Adrenal gland (tissue), 12 donors: Measurements from ENCODE around the gene CLC. TPM values are rescaled to one million over a fixed set of nuclear protein-coding genes. Genes with fewer than 3 reads are reported as not detected.

Source experiments
- DNase-seq, 7 donors: peaks; one replicate each; pipeline ENCODE4 v3.0.0-alpha.2; 2019 to 2020
- H3K27ac ChIP-seq, 5 donors: fragments of 200-600 bp; sonication (generic) in 4 of 5; 1 replicate in 3 of 5; 2 replicates in 2 of 5; pipeline versions ENCODE4 v1.5.1 to v1.8.0; 2016 to 2020; ENCODE audit warnings: mild to moderate bottlenecking in 1 of 5
- H3K27me3 ChIP-seq: fragments of 200-600 bp; 2 replicates; pipeline ENCODE4 v1.8.0; 2021
- H3K36me3 ChIP-seq, 2 donors: fragments of 200-600 bp; replicated peaks in 1 of 2; 1 replicate in 1 of 2; 2 replicates in 1 of 2; pipeline versions ENCODE4 v1.5.1 to v1.8.0; 2018 to 2022
- H3K4me1 ChIP-seq, 2 donors: fragments of 200-600 bp; replicated peaks in 1 of 2; 1 replicate in 1 of 2; 2 replicates in 1 of 2; pipeline versions ENCODE4 v1.5.1 to v1.8.0; 2018 to 2021
- H3K4me3 ChIP-seq, 4 donors: fragments of 200-600 bp; sonication (generic) in 3 of 4; one replicate each; pipeline ENCODE4 v1.5.1; 2016 to 2018
- H3K9me3 ChIP-seq, 3 donors: fragments of 200-600 bp; sonication (generic) in 1 of 3; replicated peaks in 1 of 3; 1 replicate in 2 of 3; 2 replicates in 1 of 3; pipeline versions ENCODE4 v1.5.1 to v1.8.0; 2016 to 2021
- POLR2A ChIP-seq, 2 donors: fragments of 450-650 bp; IDR thresholded peaks; one replicate each; pipeline ENCODE4 v1.6.1; 2017; ENCODE audit warnings: antibody characterized with exemption in 2 of 2, mild to moderate bottlenecking in 2 of 2, moderate library complexity in 1 of 2
- WGBS, 4 donors: extraction: QIAGEN DNeasy Blood & Tissue Kit in 2 of 4; methylation state at CpG; one replicate each; pipeline versions ENCODE4 v1.1.5 to v1.1.7; 2013 to 2017; 5-methylcytosine and 5-hydroxymethylcytosine counted together
- intact Hi-C, 2 donors: fragments of 100-400 bp; cut with DNase I; formaldehyde crosslinking; loops; one replicate each; pipeline versions ENCODE4 v1.14.1 to v1.15.0; 2022 to 2023
- polyA plus RNA-seq, 3 donors: library from polyadenylated mRNA; stranded (reverse); fragments of 200-250 nt in 2 of 3; fragments of 350-450 nt in 1 of 3; fragmentation: Illumina TruSeq in 1 of 3; extraction: RNeasy Lipid Tissue Mini Kit (QIAGEN cat#74804) in 1 of 3; gene quantifications; one replicate each; pipeline ENCODE4 v1.2.3, GENCODE V29; 2013 to 2014
- total RNA-seq, 9 donors: library from RNA; depleted of rRNA in 4 of 9; stranded (reverse); fragments of >200 nt in 4 of 9; fragments of 120-200 nt in 1 of 9; fragmentation: NEBNext Ultra II Directional in 1 of 9; extraction: Animal tissue kit (Norgen Biotek cat#: 25700) in 1 of 9; gene quantifications; one replicate each; pipeline versions ENCODE4 v1.1.0 to v1.2.4, GENCODE V29; 2013 to 2023
- TF ChIP-seq, protein P1 (sequence below), 6 experiments: fragments of 450-650 bp in 4 of 6; fragments of 200-600 bp in 2 of 6; sonication (generic) in 1 of 6; IDR thresholded peaks; 1 replicate in 5 of 6; 2 replicates in 1 of 6; pipeline versions ENCODE4 v1.5.1 to v1.8.0; 2016 to 2021; ENCODE audit warnings: antibody characterized with exemption in 6 of 6, mild to moderate bottlenecking in 2 of 6, moderate library complexity in 1 of 6
- donor health status: healthy with polysubstance abuse.
- donor health status: Bipolar disorder and iron deficiency.
- donor health status: DM: yes; HTN: yes; CAD: no.
- donor health status: DM: no; HTN: no; CAD: no.
- donor health status: DM: no; HTN: no; CAD: no.
- donor health status: DM: yes; HTN: yes; CAD: no.

The CLC gene
- total and polyA plus RNA-seq, 12 donors, result 0.66 to 3.7 TPM; not detected in 10

DNA sequence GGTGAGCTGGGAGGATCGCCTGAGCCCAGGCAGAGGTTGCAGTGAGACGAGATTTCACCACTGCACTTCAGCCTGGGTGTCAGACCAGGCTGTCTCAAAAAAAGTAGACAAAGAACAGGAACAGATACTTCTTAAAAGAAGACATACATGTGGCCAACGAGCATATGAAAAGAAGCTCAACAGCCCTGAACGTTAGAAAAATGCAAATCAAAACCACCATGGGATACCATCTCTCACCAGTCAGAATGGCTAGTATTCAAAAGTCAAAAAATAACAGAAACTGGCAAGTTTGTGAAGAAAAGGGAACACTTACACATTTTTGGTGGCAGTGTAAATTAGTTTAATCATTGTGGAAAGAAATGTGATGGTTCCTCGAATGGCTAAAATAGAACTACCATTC is 36.5 kb downstream of the CLC start:
- H3K27me3 ChIP-seq, result peaks cover 10% of the 10 kb centered on the region
- 58 to 65% (median 59%) methylated on average over 5 of the region's 5 CpGs for WGBS, 4 donors
- no peak for DNase-seq
- intact Hi-C loops, result no loop called here
- no peaks in the 10 kb centered on the region for H3K9me3 ChIP-seq
- no peak overlapping the region for H3K27ac ChIP-seq
- no peak overlapping the region for H3K4me3 ChIP-seq
- no peaks in the 10 kb centered on the region for H3K36me3 ChIP-seq
- TF ChIP-seq, protein P1, sequence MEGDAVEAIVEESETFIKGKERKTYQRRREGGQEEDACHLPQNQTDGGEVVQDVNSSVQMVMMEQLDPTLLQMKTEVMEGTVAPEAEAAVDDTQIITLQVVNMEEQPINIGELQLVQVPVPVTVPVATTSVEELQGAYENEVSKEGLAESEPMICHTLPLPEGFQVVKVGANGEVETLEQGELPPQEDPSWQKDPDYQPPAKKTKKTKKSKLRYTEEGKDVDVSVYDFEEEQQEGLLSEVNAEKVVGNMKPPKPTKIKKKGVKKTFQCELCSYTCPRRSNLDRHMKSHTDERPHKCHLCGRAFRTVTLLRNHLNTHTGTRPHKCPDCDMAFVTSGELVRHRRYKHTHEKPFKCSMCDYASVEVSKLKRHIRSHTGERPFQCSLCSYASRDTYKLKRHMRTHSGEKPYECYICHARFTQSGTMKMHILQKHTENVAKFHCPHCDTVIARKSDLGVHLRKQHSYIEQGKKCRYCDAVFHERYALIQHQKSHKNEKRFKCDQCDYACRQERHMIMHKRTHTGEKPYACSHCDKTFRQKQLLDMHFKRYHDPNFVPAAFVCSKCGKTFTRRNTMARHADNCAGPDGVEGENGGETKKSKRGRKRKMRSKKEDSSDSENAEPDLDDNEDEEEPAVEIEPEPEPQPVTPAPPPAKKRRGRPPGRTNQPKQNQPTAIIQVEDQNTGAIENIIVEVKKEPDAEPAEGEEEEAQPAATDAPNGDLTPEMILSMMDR (IDR thresholded peaks at IDR 0.05), result no peak
- no peaks in the 10 kb centered on the region for H3K4me1 ChIP-seq

DNA sequence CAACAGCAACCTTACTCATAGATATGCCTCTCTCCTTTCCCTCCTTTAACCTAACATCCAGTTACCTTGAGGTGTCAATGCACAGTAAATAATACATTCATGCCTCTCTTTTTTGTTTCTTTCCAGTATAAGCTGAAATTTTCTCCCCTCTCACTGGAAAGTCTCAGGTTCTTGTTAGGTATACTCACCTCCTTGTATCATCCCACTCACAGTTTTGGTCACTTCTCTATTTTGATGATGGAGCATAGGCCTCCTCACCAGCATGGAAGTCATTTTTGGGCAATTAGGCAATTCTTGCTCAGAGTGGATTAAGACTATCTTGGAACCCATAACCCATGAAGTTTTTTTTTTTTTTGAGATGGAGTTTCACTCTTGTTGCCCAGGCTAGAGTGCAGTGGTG is 39.3 kb downstream of the CLC start:
- Histone ChIP-seq H3K27me3 (peaks cover 10% of the 10 kb centered on the region), H3K27ac (no peak overlapping the region), H3K9me3 (no peaks in the 10 kb centered on the region), H3K4me3 (no peak overlapping the region), H3K4me1 (no peaks in the 10 kb centered on the region), H3K36me3 (no peaks in the 10 kb centered on the region)
- no peak for DNase-seq
- TF ChIP-seq, protein P1 (IDR thresholded peaks at IDR 0.05), result no peak
- no peak for TF ChIP-seq POLR2A (IDR thresholded peaks at IDR 0.05)
- intact Hi-C loops, result no loop called here

DNA sequence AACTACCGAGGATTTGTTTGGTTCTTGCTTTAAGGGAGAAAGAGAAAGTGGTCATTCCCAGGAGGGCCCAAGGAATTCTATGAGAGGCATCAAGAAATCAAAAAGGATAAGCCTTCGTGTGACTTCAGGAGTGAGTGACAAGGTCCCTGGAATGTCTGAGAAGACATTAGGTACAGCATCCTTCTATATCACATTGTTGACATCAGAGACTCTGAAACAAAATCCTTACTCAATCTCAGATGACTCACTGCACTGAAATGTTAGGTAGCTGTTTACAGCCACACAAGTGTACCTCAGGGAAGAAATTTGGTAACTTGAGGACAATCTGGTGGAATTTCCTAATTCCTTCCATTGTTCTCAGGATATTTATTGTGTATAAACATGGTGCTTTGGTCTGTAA is 41.4 kb downstream of the CLC start:
- H3K4me1 ChIP-seq, result no peaks in the 10 kb centered on the region
- no peak overlapping the region for H3K27ac ChIP-seq
- no peak for DNase-seq
- no peaks in the 10 kb centered on the region for H3K9me3 ChIP-seq
- TF ChIP-seq, protein P1 (IDR thresholded peaks at IDR 0.05), result no peak
- TF ChIP-seq POLR2A (IDR thresholded peaks at IDR 0.05), result no peak
- H3K27me3 ChIP-seq, result peaks cover 10% of the 10 kb centered on the region
- intact Hi-C loops, result no loop called here
- H3K4me3 ChIP-seq, result no peak overlapping the region
- WGBS, 4 donors, result 54 to 63% (median 59%) methylated on average over 2 of the region's 2 CpGs
- H3K36me3 ChIP-seq, result no peaks in the 10 kb centered on the region

DNA sequence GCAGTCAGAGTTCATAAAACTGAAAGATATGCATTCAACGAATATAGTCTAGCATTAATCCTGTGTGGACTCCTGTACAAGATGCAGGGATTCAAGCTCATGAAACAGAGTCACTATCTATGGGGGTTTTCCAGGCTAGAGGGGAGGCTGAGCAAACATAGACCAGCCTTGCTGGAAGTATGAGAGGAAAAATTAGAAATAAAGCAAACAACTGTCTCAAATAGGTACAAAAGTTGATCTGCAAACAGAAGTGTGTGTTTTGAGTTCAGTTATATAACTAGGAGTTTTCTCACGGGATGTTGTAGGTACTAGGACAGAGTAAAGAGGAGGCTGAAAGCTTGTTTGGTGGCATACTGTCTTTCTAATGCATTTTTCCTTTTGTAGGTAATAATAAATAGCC is 42.1 kb downstream of the CLC start:
- TF ChIP-seq, protein P1 (IDR thresholded peaks at IDR 0.05), result no peak
- TF ChIP-seq POLR2A (IDR thresholded peaks at IDR 0.05), result no peak
- DNase-seq, result no peak
- intact Hi-C loops, result no loop called here
- Histone ChIP-seq H3K36me3 (no peaks in the 10 kb centered on the region), H3K27me3 (peaks cover 11% of the 10 kb centered on the region), H3K4me3 (no peak overlapping the region), H3K27ac (no peak overlapping the region), H3K9me3 (no peaks in the 10 kb centered on the region), H3K4me1 (no peaks in the 10 kb centered on the region)
- WGBS, 4 donors, result 66 to 75% (median 69%) methylated on average over 2 of the region's 2 CpGs
